ENCODE data around the gene FAM200B.

FAM200B gene

GRCh38 chr4:15672101-15672500, 9.5 kb upstream of the FAM200B start:
- Histone ChIP-seq H3K9me2 (replicated peaks; ENCODE audit: control insufficient read depth, low read length) (no peaks in the 10 kb centered on the region), H3K27ac (ENCODE audit: low read depth, low read length) (no peak overlapping the region), H3K36me3 (ENCODE audit: control insufficient read depth, low read length) (peaks cover 64% of the 10 kb centered on the region), H3F3A (ENCODE audit: control insufficient read depth, insufficient read depth) (peaks cover 31% of the 10 kb centered on the region), H3K4me1 (ENCODE audit: control insufficient read depth, low read length) (peaks cover 75% of the 10 kb centered on the region), H3K4me2 (ENCODE audit: low read length) (peak overlapping the region; percentile 26), H4K20me1 (ENCODE audit: control insufficient read depth, insufficient read depth, low read depth, low read length) (no peaks in the 10 kb centered on the region), H3K4me3 (ENCODE audit: low read length) (no peak overlapping the region), H3K27me3 (ENCODE audit: control insufficient read depth, low read length) (no peaks in the 10 kb centered on the region), H3K9me3 (ENCODE audit: control insufficient read depth, insufficient read depth, low read length) (no peaks in the 10 kb centered on the region), H3K79me2 (ENCODE audit: control insufficient read depth, low read length) (peaks cover 81% of the 10 kb centered on the region)
- no peak for TF ChIP-seq CTCF (IDR thresholded peaks at IDR 0.05; ENCODE audit: low read depth, low read length, poor library complexity, severe bottlenecking)
- TF ChIP-seq EZH2phosphoT487 (IDR thresholded peaks at IDR 0.05; ENCODE audit: borderline replicate concordance, low read length), result no peak

GRCh38 chr4:15673337-15673736, 8.3 kb upstream of the FAM200B start:
- Histone ChIP-seq H3K36me3 (ENCODE audit: control insufficient read depth, low read length) (peaks cover 64% of the 10 kb centered on the region), H3K4me3 (ENCODE audit: low read length) (peak overlapping the region; percentile 90; the same call in 1 of the 2 replicates), H3K9me3 (ENCODE audit: control insufficient read depth, insufficient read depth, low read length) (no peaks in the 10 kb centered on the region), H3K4me1 (ENCODE audit: control insufficient read depth, low read length) (peaks cover 88% of the 10 kb centered on the region), H3K9me2 (replicated peaks; ENCODE audit: control insufficient read depth, low read length) (no peaks in the 10 kb centered on the region), H3F3A (ENCODE audit: control insufficient read depth, insufficient read depth) (peaks cover 40% of the 10 kb centered on the region), H3K27ac (ENCODE audit: low read depth, low read length) (peak overlapping the region; percentile 93; the same call in 1 of the 2 replicates), H3K4me2 (ENCODE audit: low read length) (peak overlapping the region; percentile 67), H3K79me2 (ENCODE audit: control insufficient read depth, low read length) (peaks cover 93% of the 10 kb centered on the region), H3K27me3 (ENCODE audit: control insufficient read depth, low read length) (no peaks in the 10 kb centered on the region), H4K20me1 (ENCODE audit: control insufficient read depth, insufficient read depth, low read depth, low read length) (no peaks in the 10 kb centered on the region)
- no peak for TF ChIP-seq EZH2phosphoT487 (IDR thresholded peaks at IDR 0.05; ENCODE audit: borderline replicate concordance, low read length)
- TF ChIP-seq CTCF (IDR thresholded peaks at IDR 0.05; ENCODE audit: low read depth, low read length, poor library complexity, severe bottlenecking), result no peak

GRCh38 chr4:15674046-15674445, 7.6 kb upstream of the FAM200B start:
- peak overlapping the region; percentile 67 for H3K4me2 ChIP-seq (ENCODE audit: low read length)

More at GRCh38 chr4:15674046-15674445, 7.6 kb upstream of the FAM200B start:
- Histone ChIP-seq H3K9me2 (replicated peaks; ENCODE audit: control insufficient read depth, low read length) (no peaks in the 10 kb centered on the region), H3K36me3 (ENCODE audit: control insufficient read depth, low read length) (peaks cover 62% of the 10 kb centered on the region), H3K4me3 (ENCODE audit: low read length) (peak overlapping the region; percentile 90), H3K79me2 (ENCODE audit: control insufficient read depth, low read length) (peaks cover 95% of the 10 kb centered on the region), H3F3A (ENCODE audit: control insufficient read depth, insufficient read depth) (peaks cover 45% of the 10 kb centered on the region), H3K27me3 (ENCODE audit: control insufficient read depth, low read length) (no peaks in the 10 kb centered on the region), H3K4me1 (ENCODE audit: control insufficient read depth, low read length) (peaks cover 88% of the 10 kb centered on the region), H3K9me3 (ENCODE audit: control insufficient read depth, insufficient read depth, low read length) (no peaks in the 10 kb centered on the region), H4K20me1 (ENCODE audit: control insufficient read depth, insufficient read depth, low read depth, low read length) (no peaks in the 10 kb centered on the region), H3K27ac (ENCODE audit: low read depth, low read length) (peak overlapping the region; percentile 93)
- TF ChIP-seq EZH2phosphoT487 (IDR thresholded peaks at IDR 0.05; ENCODE audit: borderline replicate concordance, low read length) (no peak), CTCF (IDR thresholded peaks at IDR 0.05; ENCODE audit: low read depth, low read length, poor library complexity, severe bottlenecking) (no peak)
